ENCODE measurements around the gene NUBP2.

Gene NUBP2

GRCh38 chr16:1788095-1788707 is 5.4 kb downstream of the NUBP2 start:
- H3K4me3 ChIP-seq (ENCODE audit: low read depth, low read length), result no peak overlapping the region
- TF ChIP-seq CTCF (IDR thresholded peaks at IDR 0.05; ENCODE audit: low read depth, low read length), result no peak

GRCh38 chr16:1788708-1789100 is 5.9 kb downstream of the NUBP2 start:
- no peak overlapping the region for H3K4me3 ChIP-seq (ENCODE audit: low read depth, low read length)
- no peak for TF ChIP-seq CTCF (IDR thresholded peaks at IDR 0.05; ENCODE audit: low read depth, low read length)

GRCh38 chr16:1789643-1790045 is 6.9 kb downstream of the NUBP2 start:
- no peak for TF ChIP-seq CTCF (IDR thresholded peaks at IDR 0.05; ENCODE audit: low read depth, low read length)

GRCh38 chr16:1790261-1790610 is 7.5 kb downstream of the NUBP2 start:
- no peak overlapping the region for H3K4me3 ChIP-seq (ENCODE audit: low read depth, low read length)
- TF ChIP-seq CTCF (IDR thresholded peaks at IDR 0.05; ENCODE audit: low read depth, low read length), result no peak

More at GRCh38 chr16:1789643-1790045, 6.9 kb downstream of the NUBP2 start:
- H3K4me3 ChIP-seq (ENCODE audit: low read depth, low read length), result no peak overlapping the region

GRCh38 chr16:1790611-1791255 is 8.0 kb downstream of the NUBP2 start:
- H3K4me3 ChIP-seq (ENCODE audit: low read depth, low read length), result no peak overlapping the region
- TF ChIP-seq CTCF (IDR thresholded peaks at IDR 0.05; ENCODE audit: low read depth, low read length), result no peak

- TF ChIP-seq CTCF (IDR thresholded peaks at IDR 0.05; ENCODE audit: low read depth, low read length), result no peak
- H3K4me3 ChIP-seq (ENCODE audit: low read depth, low read length), result no peak overlapping the region
Measured at GRCh38 chr16:1791256-1791942, 8.6 kb downstream of the NUBP2 start.

All from WI38 (cell line).